ENCODE measurements around the gene EREG.

Gene EREG

GRCh38 chr4:74426101-74426500 lies 61.2 kb downstream of the EREG start:
- DNase-seq (ENCODE audit: low spot score) = no peak

GRCh38 chr4:74428276-74428675 lies 63.3 kb downstream of the EREG start:
- DNase-seq (ENCODE audit: low spot score) = no peak

GRCh38 chr4:74431113-74431826 lies 66.3 kb downstream of the EREG start:
- DNase-seq (ENCODE audit: low spot score) = no peak

GRCh38 chr4:74433043-74433442 lies 68.1 kb downstream of the EREG start:
- DNase-seq (ENCODE audit: low spot score) = no peak

- DNase-seq (ENCODE audit: low spot score) = no peak
These were observed 68.7 kb downstream of the EREG start for GRCh38 chr4:74433541-74434172.

GRCh38 chr4:74435296-74435695 lies 70.4 kb downstream of the EREG start:
- DNase-seq (ENCODE audit: low spot score) = no peak

GRCh38 chr4:74437866-74438265 lies 72.9 kb downstream of the EREG start:
- no peak for DNase-seq (ENCODE audit: low spot score)

All from Ammon's horn (tissue), 1 donor.